HG03460 (cell line): Measurements from ENCODE around the gene ASCL3.
A peak's percentile ranks its signal among the peaks of the same experiment; 100 is the strongest.
"Not testable (repeated sequence)": the region's sequence is repeated elsewhere in the genome, so short reads cannot be mapped to it uniquely, and the experiment has no call there.

ENCODE experiments used
- ATAC-seq: cut with Tn5 transposase; IDR thresholded peaks from one replicate; pipeline ENCODE4 v1.9.1; 2021; ENCODE audit not compliant: unreplicated experiment

Gene ASCL3

DNA sequence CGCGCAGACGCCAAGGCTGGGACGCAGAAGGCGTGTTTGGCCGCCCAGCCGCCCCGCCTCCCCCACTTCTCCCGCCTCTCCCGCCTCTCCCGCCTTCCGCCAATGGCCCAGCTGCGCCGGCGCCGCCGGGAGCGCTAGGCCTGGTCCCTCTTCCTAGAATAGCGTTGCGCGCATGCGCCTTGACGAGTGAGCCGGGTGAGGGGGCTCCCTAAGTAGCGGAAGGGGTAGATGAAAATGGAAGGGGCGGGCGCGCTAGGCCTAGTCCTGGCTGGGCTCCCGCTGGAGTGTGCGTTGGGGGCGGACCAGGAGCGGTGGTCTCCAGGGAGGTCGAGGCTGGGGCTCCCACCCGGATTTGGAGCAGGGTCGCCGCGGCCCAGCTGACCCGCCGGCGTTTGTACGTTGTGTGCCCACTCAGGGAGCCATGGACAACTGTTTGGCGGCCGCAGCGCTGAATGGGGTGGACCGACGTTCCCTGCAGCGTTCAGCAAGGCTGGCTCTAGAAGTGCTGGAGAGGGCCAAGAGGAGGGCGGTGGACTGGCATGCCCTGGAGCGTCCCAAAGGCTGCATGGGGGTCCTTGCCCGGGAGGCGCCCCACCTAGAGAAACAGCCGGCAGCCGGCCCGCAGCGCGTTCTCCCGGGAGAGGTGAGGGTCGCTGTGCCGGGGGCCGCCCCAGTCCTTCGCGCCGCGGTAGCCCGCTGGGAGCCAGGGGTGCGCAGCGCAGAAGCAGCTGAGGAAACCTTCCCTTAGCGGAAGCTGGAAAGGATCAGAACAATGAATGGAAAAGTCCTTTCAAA lies 31.6 kb downstream of the ASCL3 start, which contains the start of gene AKIP1:
TSS of gene AKIP1 (plus strand) at position 161 of the 795 bp plus-strand sequence. CDS start at position 422, 261 bp downstream.
- ATAC-seq = peak; percentile 72

DNA sequence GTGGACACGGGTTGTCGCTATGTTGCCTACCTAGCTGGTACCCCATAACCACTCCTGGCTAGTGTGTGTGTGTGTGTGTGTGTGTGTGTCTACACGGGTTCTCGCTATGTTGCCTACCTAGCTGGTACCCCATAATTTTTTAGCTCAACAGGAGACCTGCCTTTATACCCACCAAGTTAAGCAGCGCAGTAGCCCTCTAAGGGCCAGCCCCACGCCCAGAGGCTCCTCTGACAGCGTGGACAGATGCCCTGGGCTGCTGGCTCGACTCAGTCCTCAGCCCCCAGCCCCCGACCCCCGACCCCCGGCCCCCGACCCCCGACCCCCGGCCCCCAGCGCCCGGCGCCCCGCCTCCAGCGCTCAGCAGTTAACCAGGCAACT lies 32.2 kb downstream of the ASCL3 start:
- ATAC-seq = peak; percentile 9

DNA sequence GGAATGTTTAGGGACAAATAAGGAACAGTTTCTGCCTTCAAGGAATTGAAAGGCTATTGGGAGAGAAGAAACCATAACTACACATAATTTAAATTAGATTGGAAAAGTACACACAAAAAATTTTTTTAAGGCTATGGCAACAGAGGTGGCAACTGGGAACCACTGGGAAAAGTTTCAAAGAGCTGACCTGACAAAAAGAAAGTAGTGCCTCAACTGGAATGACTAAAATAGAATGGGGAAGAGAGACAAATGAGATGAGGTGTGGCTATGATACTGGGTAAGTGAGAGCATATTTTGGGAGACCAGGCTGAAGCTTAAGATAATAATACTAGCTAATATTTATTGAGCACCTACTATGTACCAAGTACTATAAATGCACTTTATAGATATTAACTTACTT lies 34.7 kb downstream of the ASCL3 start:
- no peak for ATAC-seq

DNA sequence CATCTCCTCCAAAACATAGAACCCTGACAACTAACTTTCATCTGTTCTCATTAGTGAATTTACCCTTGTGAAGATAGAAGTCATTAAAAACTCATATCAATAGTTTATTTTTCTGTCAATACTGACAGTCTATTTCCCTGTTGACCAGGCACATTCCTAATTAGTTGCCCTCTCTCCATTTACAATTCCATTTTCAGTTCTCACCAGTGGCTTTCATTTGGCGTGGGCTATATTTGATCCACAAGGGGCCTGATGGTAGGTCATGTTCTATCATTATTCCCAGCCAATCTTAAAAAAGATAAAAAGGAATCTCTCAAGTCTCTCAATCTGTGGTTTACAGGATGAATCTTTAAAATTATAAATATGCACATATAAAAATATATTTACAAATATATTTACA lies 35.7 kb downstream of the ASCL3 start:
- ATAC-seq = no peak

DNA sequence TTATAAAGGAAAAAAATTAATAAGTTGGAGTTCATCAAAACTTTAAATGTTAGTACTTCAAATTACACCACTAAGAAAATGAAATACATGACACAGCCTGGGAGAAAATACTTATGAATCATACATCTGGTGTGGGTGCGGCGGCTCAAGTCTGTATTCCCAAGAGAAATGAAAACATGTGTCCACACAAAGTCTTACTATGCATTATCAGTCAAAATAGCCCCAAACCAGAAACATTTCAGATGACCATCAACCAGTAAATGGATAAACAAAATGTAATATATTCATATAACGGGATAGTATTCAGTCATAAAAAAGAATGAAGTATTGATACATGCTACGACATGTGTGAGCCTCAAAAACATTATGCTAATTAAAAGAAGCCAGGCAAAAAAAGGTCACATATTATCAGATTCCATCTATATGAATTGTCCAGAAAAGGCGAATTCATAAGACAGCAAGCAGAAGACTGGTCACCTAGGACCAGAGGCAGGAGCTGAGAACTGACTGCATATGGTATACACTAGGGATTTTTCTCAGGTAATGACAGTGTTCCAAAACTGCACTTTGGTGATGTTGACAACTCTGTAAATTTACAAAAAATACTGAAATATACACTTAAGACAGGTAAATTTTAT lies 37.2 kb downstream of the ASCL3 start:
- ATAC-seq = no peak

- ATAC-seq = no peak
Observed at GRCh38 chr11:8899119-8899753, 43.6 kb downstream of the ASCL3 start.

DNA sequence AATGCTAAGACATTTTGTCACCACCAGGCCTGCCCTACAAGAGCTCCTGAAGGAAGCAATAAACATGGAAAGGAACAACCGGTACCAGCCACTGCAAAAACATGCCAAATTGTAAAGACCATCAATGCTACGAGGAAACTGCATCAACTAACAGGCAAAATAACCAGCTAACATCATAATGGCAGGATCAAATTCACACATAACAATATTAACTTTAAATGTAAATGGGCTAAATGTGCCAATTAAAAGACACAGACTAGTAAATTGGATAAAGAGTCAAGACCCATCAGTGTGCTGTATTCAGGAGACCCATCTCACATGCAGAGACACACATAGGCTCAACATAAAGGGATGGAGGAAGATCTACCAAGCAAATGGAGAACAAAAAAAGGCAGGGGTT lies 51.6 kb downstream of the ASCL3 start:
- ATAC-seq = not testable (repeated sequence)
